Measurements from ENCODE around the gene CABS1.
A peak's percentile ranks its signal among the peaks of the same experiment; 100 is the strongest.

CABS1 gene

GRCh38 chr4:70334681-70335080 is at the start of gene CABS1:
Gene CABS1 (plus strand): TSS chr4:70334981. CDS start chr4:70335040, 59 bp downstream.
- DNase-seq = no peak

GRCh38 chr4:70288651-70289050 is 46.1 kb upstream of the CABS1 start:
- DNase-seq = no peak

GRCh38 chr4:70291341-70291740 is 43.4 kb upstream of the CABS1 start:
- DNase-seq = no peak

GRCh38 chr4:70297576-70297975 is 37.2 kb upstream of the CABS1 start:
- DNase-seq = no peak

- no peak for DNase-seq
Measured at GRCh38 chr4:70298051-70298450, 36.7 kb upstream of the CABS1 start.

GRCh38 chr4:70299643-70300042 is 35.1 kb upstream of the CABS1 start:
- no peak for DNase-seq

- DNase-seq = no peak
Measured at GRCh38 chr4:70300215-70300614, 34.6 kb upstream of the CABS1 start.

GRCh38 chr4:70303090-70303489 is 31.7 kb upstream of the CABS1 start:
- DNase-seq = no peak

GRCh38 chr4:70305601-70306000 is 29.2 kb upstream of the CABS1 start:
- DNase-seq = no peak

- no peak for DNase-seq
Measured at GRCh38 chr4:70306076-70306475, 28.7 kb upstream of the CABS1 start.

- no peak for DNase-seq
Measured at GRCh38 chr4:70313736-70314135, 21.0 kb upstream of the CABS1 start.

- DNase-seq = no peak
Measured at GRCh38 chr4:70315928-70316327, 18.9 kb upstream of the CABS1 start.

- no peak for DNase-seq
Measured at GRCh38 chr4:70326052-70326451, 8.7 kb upstream of the CABS1 start.

- no peak for DNase-seq
Measured at GRCh38 chr4:70336043-70336442, 1.3 kb downstream of the CABS1 start.

- no peak for DNase-seq
Measured at GRCh38 chr4:70337886-70338420, 3.2 kb downstream of the CABS1 start.

GRCh38 chr4:70356185-70356584 is 21.4 kb downstream of the CABS1 start:
- no peak for DNase-seq

- DNase-seq = no peak
Measured at GRCh38 chr4:70359115-70359661, 24.4 kb downstream of the CABS1 start.

GRCh38 chr4:70360460-70360859 is 25.7 kb downstream of the CABS1 start, which contains the start of gene SMR3A:
Gene SMR3A (plus strand): TSS chr4:70360760. CDS start chr4:70362116, 1,356 bp downstream.
- no peak for DNase-seq

GRCh38 chr4:70364002-70364401 is 29.2 kb downstream of the CABS1 start:
- DNase-seq = no peak

GRCh38 chr4:70365479-70365878 is 30.7 kb downstream of the CABS1 start:
- DNase-seq = peak; percentile 0

GRCh38 chr4:70367813-70368212 is 33.0 kb downstream of the CABS1 start:
- DNase-seq = no peak

- no peak for DNase-seq
Measured at GRCh38 chr4:70371987-70372386, 37.2 kb downstream of the CABS1 start.

- DNase-seq = no peak
Measured at GRCh38 chr4:70372760-70373159, 38.0 kb downstream of the CABS1 start.

GRCh38 chr4:70380578-70380977 is 45.8 kb downstream of the CABS1 start:
- DNase-seq = no peak

GRCh38 chr4:70382691-70383181 is 48.0 kb downstream of the CABS1 start, which contains the start of gene SMR3B:
Gene SMR3B (plus strand): TSS chr4:70383131. CDS start chr4:70384511, 1,380 bp downstream.
- DNase-seq = no peak
